ENCODE data around the gene HDAC9.

Gene HDAC9

DNA sequence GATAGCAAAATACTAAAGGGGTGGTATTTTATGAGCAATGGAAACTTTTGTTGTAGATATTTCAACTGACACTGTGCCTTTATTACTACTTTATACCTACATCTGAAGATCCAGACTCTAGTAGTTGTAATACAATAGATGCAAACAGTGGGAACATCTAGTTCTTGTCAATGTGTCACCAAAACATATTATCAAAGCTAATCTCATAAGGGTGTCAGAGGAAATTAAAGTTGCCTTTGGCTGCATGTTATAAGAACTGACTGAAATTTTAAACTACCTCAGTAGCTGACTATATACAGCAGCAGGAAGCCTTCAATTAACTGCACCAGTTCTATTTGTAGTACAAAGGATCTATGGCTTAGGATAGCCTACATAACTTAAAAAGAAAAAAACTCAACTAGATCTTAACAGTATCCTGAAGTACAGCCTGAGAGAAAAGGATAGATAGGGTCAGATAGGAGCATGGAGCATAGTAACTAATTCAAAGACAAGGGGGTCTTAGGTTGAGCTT lies 30.9 kb downstream of the HDAC9 start:
- no peak for DNase-seq

DNA sequence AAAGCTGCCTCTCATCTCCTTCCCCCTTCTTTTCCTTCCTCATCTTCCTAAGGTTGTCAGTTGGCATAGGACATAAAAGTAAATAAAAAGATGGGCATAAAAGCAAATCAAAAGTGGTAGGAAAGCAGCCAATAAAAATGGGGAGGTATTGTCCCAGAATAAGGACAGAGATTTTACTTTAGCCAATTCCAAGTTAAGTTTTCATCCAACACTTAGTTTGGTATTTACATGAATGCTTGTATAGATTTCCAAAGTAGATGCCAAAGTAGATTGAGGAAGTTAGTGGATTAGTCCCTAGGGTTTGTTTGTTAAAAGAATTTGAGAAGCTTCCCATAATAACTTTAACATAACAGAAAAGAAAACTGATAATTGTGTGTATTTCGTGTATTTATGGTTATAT lies 33.7 kb downstream of the HDAC9 start:
- no peak for DNase-seq

DNA sequence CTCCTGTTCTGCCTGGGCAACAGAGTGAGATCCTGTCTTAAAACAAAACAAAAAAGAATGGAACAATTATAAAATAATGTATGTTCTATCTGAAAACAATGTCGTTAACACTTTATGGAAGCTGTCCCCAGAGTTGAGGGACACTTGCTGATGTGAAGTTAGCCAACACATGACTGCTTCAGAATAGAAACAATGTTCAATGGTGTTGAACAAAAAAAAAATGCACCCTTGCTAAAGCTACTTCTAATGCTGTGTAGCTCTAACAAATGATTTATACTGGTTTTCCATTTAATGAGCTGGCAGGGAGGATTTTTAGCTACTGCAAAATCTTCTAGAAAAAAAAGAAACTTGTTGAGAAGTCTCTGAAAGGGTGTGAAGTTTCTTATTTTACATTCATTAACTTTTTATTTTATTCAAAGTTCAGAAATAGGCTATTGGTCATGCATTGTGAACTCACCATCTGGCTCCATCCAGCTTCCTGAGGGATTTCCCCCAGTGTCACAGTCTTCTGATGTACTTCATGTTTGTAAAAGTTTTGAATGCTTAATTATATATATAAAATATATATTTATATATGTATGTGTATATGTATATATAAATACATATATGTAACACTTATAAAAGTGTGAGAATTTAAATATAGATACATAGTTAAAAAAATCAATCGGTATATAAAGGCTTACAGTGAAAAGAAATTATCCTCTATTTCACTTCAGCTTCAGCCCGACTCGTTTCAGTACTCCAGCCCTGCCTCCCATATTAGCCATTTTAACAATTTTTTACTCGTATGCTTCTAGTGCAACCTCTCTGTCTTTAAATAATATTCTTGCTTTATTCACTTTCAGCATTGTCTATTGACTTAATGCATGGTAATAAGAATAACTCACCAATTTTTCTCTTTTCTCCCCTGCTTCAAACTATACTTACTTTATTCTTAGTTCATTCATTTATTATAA lies 35.0 kb downstream of the HDAC9 start:
- DNase-seq, result no peak

DNA sequence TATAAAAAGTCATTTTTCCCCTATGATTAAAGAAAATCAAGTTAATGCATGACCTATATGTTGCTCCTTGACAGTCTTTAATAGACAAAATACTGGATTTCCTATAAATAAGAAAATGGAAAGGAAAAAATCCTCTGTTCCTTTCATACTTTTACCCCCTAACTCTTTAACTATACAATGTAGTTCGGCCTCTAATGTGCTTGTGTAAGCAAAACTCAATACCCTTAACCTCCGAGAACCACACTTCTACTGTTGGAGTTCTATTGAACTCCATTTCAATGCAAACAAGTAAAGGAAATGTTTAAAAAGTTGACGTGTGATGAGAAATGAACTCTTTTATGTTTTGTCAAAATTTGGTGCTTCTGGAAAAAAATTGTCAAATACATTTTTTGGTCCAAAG lies 36.0 kb downstream of the HDAC9 start:
- no peak for DNase-seq

DNA sequence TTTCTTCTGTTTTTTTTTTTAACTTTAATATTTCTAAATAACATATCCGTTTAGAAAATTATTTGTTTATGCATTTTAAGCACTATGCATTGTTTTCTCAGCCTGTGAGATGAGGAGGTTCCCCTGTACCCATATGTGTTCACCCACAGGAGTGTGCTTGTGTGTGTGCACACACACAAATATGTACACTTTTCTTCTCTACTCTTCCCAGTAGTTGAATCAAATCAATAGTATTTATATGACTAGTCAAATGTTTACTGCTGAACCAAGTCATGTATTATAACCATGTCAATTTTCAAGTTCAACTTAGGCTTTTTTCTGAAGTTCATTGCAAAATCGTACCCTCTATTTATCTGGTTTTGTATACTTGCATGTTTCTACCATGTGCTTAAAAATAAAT lies 37.3 kb downstream of the HDAC9 start:
- no peak for DNase-seq

DNA sequence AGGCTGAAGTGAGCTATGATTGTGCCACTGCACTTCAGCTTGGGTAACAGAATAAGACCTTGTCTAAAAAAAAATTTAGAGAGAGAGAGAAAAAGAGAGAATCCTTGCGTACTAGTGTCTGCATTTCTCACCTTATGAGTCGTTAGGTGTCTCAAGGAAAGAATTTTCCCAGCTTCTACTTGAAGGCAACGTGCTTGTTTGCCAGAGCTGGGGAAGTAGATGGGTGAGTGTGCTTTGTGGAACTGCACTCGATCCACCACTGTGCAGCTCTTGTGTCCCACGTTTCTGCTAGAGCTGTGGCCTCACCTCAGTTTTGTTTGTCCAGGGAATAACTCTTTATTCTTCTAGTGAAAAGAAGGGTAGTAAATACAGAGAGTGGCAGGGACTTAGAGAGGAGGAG lies 38.9 kb downstream of the HDAC9 start:
- DNase-seq, result no peak

DNA sequence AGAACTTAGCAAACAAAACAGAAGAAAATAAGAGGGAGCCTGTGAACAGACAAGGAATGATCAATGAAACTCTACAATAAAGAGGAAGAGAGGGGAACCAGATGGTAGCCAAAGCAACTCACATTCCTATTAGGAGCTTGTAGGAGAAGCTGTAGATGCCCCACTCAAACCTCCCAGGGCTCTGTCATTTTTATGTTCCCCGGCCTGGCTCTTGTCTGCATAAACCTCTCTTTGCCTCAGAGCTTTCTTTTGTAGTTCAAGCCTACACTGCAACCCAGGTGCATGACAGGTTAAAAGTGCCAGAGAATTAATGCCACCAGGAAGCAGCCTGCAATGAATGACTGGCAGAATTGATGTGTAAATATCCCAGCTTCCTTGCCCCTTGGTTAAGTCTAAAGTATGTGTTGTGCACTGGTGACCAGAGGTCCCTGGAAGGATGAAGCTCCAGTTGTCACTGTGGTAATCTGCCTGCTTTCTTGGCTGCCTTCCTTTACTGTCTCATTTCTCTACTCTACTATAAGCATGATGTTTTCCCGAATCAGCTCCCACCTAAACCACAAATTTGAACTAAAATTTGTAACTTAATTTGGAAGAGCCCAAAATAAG lies 40.4 kb downstream of the HDAC9 start:
- no peak for DNase-seq

DNA sequence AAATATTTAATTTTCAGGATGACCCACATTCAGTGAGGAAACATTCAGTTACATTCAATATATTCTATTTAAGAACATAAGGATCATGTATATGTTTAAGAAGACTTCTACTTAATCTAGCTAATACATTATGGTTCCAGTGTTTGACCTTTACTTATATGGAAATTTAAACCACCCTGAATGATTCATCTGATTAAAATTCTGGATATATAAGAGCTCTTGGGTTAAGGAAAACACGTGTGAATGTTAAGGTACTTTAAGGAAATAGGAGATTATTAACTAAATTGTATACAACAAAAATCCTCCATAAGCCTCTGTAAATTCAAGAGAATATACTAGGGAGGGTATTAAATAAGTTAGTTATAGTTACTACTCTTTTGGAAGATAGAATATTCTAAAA lies 40.9 kb downstream of the HDAC9 start:
- DNase-seq, result no peak

DNA sequence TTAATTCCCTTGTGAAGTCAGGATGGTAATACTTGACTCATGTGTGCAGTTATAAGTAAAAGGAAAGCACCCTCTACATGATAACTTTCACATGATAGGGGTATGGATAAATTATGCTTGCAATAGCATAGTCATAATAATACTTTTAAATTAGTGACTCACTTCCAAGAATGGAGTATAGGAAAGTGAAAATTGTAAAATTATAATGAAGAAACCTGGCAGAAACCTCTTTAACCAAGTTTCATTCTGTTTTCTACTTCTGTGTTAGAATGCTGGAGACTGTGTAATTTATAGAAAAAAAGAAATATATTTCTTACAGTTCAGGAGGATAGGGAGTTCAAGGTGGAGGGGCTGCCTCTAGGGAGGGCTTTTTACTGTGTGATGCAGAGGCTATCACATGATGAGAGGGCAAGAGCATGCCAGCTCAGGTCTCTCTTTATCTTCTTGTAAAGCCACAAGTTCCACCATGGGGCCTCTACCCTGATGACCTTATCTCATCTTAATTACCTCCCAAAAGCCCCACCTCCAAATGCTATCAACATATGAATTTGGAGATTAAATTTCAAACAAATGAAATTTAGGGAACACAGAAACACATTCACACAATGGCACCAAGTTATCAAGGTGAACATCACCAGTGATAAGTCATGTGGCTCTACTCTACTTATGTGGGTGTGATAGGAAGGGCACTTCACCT lies 43.2 kb downstream of the HDAC9 start:
- no peak for DNase-seq

DNA sequence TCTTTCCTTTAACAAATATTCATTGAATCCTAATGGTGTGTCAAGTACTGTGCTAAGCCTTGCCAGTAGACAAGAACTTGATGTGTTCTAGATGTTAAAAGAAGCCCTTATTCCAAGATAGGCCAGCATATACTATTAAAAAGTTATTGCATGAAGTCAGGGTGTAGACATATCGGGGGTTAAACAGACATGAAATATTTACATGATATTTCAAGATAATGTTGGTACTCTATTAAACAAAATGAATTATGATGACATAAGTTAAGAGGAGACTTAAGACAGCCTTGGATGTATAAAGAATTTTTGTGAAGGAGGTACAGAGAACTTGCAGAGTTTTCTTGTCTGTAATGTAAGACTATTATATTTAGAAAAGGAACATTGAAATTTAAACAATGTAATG lies 44.8 kb downstream of the HDAC9 start:
- DNase-seq, result no peak

DNA sequence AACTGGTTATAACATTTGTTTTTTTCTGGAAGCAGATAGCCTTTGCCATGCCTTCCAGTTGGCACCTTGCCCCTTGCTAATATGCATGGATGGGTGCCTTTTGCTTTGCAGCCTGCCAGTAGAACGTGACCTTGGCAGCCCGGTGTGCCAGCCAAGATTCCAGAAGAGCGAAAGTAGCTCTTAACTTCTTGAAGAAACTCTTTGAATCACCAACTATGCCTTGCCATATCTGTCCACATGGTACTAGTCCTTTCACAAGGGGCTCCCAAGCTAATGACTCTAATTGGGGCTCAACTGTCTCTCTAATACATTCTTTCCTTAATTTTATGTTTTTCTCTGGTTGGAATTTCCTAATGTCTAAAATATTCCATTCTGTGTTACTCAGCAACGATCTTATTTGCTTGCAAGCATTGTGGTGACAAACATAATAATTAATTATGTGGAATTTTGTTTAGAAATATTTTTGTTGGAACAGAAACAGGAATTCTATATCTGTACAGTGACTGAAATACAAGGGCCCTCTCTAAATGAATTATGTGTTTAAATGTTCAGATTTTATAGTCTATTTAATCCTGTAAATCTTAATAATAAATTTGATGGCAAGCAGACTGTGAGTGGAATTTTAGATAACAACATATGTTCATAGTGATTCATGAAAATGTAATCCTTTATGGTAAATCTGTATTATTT lies 45.8 kb downstream of the HDAC9 start:
- no peak for DNase-seq

DNA sequence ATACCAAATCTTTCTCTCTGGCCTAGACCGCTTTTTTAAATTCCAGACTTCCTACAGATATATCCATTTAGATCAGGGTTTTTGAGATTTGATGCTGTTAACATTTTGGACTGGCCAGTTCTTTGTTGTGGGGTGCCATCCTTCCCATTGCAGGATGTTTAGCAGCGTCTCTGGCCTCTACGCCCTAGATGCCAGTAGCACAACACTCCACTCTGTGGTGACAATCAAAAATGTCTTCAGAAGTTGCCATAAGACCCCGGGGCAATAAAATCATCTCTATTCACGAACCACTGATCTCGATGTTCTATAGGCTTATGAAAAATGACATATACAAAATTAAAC lies 46.3 kb downstream of the HDAC9 start:
- no peak for DNase-seq

DNA sequence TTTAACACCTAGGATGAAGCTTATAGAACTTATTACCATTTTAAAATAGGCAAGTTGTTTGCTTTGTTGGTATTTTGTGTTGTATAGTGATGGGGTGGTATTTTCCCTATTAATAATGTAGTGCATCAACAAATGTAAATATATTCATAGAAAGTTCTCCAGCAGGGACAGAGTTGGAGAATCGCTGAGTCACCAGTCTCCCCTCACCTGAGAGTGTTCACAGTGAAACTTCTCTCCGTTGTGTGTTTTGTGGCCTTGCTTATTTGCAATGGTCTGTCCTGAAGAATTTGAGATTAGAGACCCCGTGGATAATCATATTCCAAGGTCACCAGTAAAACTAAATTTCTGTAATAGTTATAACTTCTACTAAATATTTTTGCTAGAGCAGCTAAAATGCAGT lies 51.0 kb downstream of the HDAC9 start:
- DNase-seq, result no peak

DNA sequence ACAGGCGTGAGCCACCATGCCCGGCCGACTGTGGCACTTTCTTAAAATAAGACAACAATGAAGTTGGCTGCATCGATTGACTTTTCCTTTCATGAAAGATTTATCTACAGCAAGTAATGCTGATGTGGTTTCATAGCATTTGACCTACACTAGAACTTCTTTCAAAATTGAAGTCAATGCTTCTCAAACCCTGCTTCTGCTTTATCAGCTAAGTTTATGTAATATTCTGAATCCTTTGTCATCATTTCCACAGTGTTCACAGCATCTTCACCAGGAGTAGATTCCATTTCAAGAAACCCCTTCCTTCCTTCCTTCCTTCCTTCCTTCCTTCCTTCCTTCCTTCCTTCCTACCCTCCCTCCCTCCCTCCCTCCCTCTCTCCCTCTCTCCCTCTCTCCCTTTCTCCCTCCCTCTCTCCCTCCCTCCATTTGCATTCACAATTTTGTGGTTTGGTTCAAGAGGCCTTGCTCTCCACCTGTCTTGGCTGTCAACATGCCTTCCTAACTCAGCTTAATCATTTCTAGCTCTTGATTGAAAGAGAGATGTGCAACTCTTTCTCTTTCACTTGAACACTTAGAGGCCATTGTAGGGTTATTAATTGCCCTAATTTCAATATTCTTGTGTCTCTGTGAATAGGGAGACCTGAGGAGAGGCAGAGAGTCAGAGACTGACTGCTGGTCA lies 52.1 kb downstream of the HDAC9 start:
- no peak for DNase-seq

DNA sequence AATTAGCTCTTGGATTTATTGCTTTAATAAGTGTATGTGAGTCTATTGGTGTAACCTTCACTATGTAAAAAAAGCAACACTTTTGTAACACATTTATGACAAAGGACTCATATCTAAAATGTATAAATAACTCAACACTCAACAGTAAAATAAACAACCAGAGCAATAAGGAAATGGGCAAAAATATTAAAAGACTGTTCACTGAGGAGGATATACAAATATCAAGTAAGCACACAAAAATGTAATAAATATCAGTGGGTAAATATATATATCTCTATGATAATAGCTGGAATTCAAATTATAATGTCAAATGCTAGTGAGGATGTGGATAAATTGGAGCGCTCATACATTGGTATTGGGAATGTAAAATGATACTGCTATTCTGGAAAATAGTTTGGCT lies 53.0 kb downstream of the HDAC9 start:
- no peak for DNase-seq

DNA sequence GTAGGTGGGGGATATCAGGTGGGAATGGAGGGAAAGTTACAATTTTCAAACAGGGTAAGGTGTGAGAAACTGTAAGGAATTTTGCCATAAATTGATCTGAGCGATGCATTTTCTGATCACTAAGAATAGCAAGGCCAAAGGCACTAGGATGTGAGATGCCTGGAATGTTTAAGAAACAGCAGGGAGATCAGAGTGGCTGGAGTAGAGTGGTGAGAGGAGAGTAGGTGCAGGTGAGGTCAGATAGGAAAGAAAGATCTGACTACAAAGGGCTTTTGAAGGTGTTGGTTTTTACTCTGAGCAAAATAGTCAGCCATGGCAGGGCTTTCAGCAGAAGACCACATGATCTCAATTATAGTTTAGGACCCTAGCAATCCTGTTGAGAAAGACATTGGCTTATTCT lies 55.0 kb downstream of the HDAC9 start:
- no peak for DNase-seq

DNA sequence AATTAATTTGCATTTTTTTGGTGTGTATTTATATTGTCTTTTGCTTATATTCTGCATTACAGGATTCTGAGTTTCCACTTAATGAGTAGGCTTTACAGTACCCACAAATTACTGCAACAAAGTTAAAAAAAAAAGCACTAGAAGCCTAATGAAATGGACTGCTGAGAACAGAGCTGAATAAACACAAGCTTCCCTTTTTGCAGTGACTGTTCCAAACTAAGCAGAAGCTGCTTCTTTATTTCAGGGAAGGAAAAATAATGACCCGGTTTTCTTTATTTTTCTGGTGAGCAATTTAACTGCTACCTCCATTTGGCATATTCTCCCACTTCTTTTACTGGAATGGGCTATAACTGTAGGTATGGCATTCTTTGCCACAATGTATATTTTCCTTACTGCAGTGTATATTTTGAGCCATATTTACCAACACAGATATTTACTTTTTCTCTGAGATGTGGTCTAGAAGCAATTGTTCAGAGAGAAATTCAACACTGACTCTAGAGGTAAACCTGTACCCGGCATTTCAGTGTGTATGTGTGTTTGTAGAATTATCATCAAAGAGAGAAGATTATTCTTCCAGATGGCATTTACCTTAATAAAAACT lies 56.9 kb downstream of the HDAC9 start:
- no peak for DNase-seq

DNA sequence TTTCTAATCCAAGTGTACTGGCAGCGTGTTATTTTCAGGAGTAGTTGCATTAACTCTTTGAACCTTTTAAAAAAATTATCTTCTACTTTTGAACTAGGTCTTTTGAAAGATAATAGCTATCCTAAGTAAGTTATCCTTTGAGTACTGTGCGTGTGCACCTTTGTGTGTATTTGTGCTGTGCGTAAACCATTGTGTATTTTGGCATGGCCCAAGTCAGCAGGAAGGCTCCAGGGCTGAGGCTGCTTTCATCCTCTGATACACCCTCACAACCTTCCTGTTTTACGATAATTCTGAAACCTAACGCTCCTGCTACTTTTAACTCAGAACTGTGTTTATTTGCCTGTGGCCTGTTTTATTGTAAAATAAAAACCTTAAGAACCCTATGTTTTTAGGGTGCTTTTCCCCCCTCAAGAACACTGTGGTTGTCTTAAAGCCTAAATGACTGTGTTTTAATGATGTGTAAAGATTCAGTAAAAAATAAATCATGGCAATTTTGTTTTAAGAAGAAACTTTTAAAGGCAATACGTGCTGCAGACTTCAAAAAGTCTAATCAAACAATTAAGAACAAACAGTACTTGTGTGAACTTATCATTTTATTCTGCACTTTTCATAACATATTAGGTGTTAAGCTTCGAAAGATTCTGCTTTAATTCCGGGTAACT lies 57.5 kb downstream of the HDAC9 start:
- no peak for DNase-seq

DNA sequence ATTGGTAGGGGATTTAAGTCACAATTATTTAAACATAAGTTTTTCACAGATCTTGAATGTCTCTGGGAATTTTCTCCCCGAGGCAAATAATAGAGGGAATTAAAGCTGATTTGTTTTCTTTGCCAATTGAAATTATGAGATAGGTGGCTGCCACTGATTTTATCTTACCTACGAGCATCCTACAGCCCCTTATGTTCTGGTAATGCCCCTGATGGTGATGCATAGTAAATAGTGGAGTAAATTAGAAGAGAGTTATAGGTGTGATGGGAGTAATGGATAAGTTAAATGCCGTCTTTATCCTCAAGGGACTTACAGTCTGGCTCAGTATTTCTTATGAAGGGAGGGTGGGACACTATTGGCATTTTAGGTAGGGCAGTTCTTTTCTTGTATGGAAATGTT lies 58.1 kb downstream of the HDAC9 start:
- DNase-seq, result no peak

DNA sequence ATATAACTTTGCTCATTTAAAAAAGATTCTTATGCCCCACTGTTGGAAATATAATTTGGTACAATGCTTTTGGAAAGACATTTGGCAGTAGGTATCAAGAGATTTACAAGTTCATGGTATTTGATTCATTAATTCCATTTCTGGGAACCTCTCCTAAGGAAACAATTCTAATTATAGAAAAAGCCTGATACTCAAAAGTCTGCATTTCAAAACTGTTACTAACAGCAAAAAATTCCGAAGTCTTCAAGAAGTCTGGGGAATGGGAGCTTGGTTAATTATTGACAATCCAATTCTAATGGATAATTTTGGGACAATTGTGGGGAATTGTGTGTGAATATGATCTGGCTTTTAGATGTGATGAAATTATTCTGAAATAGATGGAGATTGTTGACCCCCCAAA lies 59.6 kb downstream of the HDAC9 start:
- DNase-seq, result no peak

DNA sequence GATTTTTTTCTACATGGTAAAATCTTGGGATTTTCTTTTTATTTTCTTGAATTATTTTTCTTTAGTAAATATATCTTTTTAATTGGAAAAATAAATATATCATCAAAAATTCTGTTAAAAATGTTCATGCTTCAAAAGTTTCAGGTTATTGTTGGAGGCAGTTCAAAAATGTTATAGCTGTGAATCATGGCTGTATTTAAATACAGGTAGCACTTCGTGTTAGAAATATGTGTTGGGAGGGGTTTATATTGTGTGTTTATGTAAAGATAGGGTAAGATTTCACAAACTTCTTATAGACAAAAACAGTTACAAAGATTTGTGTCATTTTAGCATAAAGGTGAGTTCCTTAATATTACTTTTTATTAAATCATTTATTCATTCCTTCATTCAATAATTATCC lies 60.4 kb downstream of the HDAC9 start:
- no peak for DNase-seq

DNA sequence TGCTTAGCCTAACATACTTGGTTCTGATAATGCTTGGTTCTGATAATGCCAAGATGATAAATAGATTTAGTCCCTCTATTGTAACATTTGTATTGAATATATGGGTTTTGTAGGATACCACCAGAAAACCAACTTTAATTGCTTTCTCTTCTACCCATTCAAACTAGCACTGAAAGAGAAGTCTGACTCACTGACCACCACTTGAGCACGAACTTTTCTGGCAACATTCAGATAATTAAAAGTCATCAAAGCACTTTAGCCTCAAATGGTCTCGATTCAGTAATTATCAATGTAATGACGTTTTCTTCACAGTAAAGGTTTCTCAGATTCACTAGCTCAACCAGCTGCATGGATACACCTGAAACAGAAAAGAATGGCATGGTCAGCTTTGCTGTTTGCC lies 63.0 kb downstream of the HDAC9 start:
- DNase-seq, result no peak

Data from NCI-H1694 treated with DMSO at 0.1 percent for 48 hours (cell line).